ENCODE measurements around the gene ERBIN. TPM values are rescaled to one million over a fixed set of nuclear protein-coding genes. Genes with fewer than 3 reads are reported as not detected.

ERBIN gene
- total RNA-seq, 1 experiment from 2014 or later, result 27.1 TPM

DNA sequence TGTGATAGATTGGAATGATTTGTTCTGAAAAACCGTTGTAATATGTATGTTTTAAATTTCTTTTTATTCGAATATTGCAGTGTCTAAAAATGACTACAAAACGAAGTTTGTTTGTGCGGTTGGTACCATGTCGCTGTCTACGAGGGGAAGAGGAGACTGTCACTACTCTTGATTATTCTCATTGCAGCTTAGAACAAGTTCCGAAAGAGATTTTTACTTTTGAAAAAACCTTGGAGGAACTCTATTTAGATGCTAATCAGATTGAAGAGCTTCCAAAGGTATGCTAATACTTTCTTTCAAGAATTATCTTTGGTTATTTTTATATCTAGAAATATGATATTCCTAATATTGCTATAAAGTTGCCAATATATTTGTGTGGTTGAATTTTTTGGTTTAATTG, 66.3 kb downstream of the ERBIN start:
- H3K4me1 Mint-ChIP-seq, result peaks cover 21% of the 10 kb centered on the region
- DNase-seq (ENCODE audit: low spot score) (no peak), ATAC-seq (peak; percentile 30; the same call in 1 of the 2 replicates)
- ChIA-PET POLR2A (no interaction called here), CTCF (no interaction called here)
- H3K27me3 Mint-ChIP-seq (ENCODE audit: low read depth), result no peaks in the 10 kb centered on the region
- peaks cover 9% of the 10 kb centered on the region; the same call in 1 of the 2 replicates for H3K36me3 Mint-ChIP-seq
- H3K4me3 Mint-ChIP-seq, result peak overlapping the region; percentile 42; the same call in 1 of the 2 replicates
- peak overlapping the region; percentile 87; the same call in 1 of the 2 replicates for H3K27ac Mint-ChIP-seq
- H3K9me3 Mint-ChIP-seq, result no peaks in the 10 kb centered on the region
- no peak for TF ChIP-seq RELA (CRISPR knock-in tag; IDR thresholded peaks at IDR 0.05; ENCODE audit: borderline replicate concordance)
- TF ChIP-seq, protein P1, sequence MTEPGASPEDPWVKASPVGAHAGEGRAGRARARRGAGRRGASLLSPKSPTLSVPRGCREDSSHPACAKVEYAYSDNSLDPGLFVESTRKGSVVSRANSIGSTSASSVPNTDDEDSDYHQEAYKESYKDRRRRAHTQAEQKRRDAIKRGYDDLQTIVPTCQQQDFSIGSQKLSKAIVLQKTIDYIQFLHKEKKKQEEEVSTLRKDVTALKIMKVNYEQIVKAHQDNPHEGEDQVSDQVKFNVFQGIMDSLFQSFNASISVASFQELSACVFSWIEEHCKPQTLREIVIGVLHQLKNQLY (CRISPR knock-in tag; IDR thresholded peaks at IDR 0.05), result no peak
- TF ChIP-seq, protein P2, sequence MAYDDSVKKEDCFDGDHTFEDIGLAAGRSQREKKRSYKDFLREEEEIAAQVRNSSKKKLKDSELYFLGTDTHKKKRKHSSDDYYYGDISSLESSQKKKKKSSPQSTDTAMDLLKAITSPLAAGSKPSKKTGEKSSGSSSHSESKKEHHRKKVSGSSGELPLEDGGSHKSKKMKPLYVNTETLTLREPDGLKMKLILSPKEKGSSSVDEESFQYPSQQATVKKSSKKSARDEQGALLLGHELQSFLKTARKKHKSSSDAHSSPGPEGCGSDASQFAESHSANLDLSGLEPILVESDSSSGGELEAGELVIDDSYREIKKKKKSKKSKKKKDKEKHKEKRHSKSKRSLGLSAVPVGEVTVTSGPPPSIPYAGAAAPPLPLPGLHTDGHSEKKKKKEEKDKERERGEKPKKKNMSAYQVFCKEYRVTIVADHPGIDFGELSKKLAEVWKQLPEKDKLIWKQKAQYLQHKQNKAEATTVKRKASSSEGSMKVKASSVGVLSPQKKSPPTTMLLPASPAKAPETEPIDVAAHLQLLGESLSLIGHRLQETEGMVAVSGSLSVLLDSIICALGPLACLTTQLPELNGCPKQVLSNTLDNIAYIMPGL (CRISPR knock-in tag; IDR thresholded peaks at IDR 0.05), result no peak
- TF ChIP-seq TEAD1 (CRISPR knock-in tag; IDR thresholded peaks at IDR 0.05), result no peak
- TF ChIP-seq NR3C1 (CRISPR knock-in tag; conservative IDR thresholded peaks at IDR 0.05; ENCODE audit: low read depth), result no peak
- TF ChIP-seq, protein P3, sequence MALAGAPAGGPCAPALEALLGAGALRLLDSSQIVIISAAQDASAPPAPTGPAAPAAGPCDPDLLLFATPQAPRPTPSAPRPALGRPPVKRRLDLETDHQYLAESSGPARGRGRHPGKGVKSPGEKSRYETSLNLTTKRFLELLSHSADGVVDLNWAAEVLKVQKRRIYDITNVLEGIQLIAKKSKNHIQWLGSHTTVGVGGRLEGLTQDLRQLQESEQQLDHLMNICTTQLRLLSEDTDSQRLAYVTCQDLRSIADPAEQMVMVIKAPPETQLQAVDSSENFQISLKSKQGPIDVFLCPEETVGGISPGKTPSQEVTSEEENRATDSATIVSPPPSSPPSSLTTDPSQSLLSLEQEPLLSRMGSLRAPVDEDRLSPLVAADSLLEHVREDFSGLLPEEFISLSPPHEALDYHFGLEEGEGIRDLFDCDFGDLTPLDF (CRISPR knock-in tag; IDR thresholded peaks at IDR 0.05), result no peak
- no peak for TF ChIP-seq TCF7 (CRISPR knock-in tag; IDR thresholded peaks at IDR 0.05; ENCODE audit: low read depth)

DNA sequence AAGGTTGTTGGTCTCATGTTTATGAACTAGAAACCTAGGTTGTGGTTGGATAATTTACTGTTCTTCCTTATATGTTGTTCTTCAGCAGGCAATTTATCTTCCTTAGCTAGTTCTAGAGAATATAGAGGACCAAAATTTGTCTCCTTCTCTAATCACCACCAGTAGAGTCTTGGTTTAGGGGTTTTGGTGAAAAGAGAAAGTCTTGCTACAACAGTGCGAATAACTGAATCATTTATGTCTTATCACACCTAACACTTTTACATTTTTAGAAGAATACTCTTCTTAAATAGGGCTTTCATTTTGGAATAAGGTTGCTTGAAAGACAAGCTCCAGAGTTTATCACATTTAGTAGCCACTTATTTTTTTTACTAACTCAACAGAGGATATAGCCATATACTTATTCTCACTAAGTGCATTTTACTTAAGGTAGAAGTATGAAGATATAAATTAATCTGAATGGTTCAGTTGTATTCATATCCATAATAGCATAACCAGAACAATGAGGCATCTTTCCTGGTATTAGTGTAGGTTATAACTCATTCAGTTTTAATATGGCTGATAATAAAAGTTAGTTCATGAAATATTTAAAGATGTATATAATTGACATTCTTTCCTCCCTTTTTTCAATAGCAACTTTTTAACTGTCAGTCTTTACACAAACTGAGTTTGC, 67.9 kb downstream of the ERBIN start:
- no peaks in the 10 kb centered on the region for H3K9me3 Mint-ChIP-seq
- peaks cover 25% of the 10 kb centered on the region for H3K4me1 Mint-ChIP-seq
- H3K27me3 Mint-ChIP-seq (ENCODE audit: low read depth), result no peaks in the 10 kb centered on the region
- ChIA-PET CTCF (no interaction called here), POLR2A (no interaction called here)
- ATAC-seq (no peak), DNase-seq (ENCODE audit: low spot score) (no peak)
- H3K27ac Mint-ChIP-seq, result no peak overlapping the region; the same call in 1 of the 2 replicates
- H3K4me3 Mint-ChIP-seq, result no peak overlapping the region
- TF ChIP-seq NR1H2 (CRISPR knock-in tag; IDR thresholded peaks at IDR 0.05) (no peak), ZNF219 (CRISPR knock-in tag; IDR thresholded peaks at IDR 0.05; ENCODE audit: borderline replicate concordance) (no peak), EMX1 (CRISPR knock-in tag; IDR thresholded peaks at IDR 0.05) (no peak)
- TF ChIP-seq, protein P4, sequence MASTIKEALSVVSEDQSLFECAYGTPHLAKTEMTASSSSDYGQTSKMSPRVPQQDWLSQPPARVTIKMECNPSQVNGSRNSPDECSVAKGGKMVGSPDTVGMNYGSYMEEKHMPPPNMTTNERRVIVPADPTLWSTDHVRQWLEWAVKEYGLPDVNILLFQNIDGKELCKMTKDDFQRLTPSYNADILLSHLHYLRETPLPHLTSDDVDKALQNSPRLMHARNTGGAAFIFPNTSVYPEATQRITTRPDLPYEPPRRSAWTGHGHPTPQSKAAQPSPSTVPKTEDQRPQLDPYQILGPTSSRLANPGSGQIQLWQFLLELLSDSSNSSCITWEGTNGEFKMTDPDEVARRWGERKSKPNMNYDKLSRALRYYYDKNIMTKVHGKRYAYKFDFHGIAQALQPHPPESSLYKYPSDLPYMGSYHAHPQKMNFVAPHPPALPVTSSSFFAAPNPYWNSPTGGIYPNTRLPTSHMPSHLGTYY (CRISPR knock-in tag; IDR thresholded peaks at IDR 0.05), result no peak
- TF ChIP-seq, protein P5, sequence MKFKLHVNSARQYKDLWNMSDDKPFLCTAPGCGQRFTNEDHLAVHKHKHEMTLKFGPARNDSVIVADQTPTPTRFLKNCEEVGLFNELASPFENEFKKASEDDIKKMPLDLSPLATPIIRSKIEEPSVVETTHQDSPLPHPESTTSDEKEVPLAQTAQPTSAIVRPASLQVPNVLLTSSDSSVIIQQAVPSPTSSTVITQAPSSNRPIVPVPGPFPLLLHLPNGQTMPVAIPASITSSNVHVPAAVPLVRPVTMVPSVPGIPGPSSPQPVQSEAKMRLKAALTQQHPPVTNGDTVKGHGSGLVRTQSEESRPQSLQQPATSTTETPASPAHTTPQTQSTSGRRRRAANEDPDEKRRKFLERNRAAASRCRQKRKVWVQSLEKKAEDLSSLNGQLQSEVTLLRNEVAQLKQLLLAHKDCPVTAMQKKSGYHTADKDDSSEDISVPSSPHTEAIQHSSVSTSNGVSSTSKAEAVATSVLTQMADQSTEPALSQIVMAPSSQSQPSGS (CRISPR knock-in tag; IDR thresholded peaks at IDR 0.05; ENCODE audit: borderline replicate concordance, low read depth), result no peak
- TF ChIP-seq, protein P6, sequence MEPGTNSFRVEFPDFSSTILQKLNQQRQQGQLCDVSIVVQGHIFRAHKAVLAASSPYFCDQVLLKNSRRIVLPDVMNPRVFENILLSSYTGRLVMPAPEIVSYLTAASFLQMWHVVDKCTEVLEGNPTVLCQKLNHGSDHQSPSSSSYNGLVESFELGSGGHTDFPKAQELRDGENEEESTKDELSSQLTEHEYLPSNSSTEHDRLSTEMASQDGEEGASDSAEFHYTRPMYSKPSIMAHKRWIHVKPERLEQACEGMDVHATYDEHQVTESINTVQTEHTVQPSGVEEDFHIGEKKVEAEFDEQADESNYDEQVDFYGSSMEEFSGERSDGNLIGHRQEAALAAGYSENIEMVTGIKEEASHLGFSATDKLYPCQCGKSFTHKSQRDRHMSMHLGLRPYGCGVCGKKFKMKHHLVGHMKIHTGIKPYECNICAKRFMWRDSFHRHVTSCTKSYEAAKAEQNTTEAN (CRISPR knock-in tag; IDR thresholded peaks at IDR 0.05), result no peak
- peaks cover 9% of the 10 kb centered on the region; the same call in 1 of the 2 replicates for H3K36me3 Mint-ChIP-seq

All from WTC11 (cell line).